IPS DF 4.7 (cell line): Measurements from ENCODE around the gene ADCYAP1.

Experiments
- DNase-seq: peaks from one replicate; pipeline ENCODE4 v3.0.0-alpha.2; 2013; ENCODE audit warnings: low spot score; ENCODE audit errors: extremely low read depth

Gene ADCYAP1

GRCh38 chr18:959854-960253, 55.2 kb downstream of the ADCYAP1 start:
- no peak for DNase-seq
